H54 (cell line): Measurements from ENCODE around the gene SPTSSB.

Experiments
- DNase-seq: peaks from one replicate; pipeline ENCODE4 v3.0.0; 2011; ENCODE audit warnings: low spot score, mixed read lengths; ENCODE audit not compliant: insufficient read length
- FAIRE-seq: peaks from 3 replicates; lab custom pipeline; 2011; peaks lifted over from hg19 to GRCh38; lab: Jason Lieb, UNC
- POLR2A ChIP-seq: IDR thresholded peaks from 2 replicates; pipeline ENCODE4 v1.6.1; 2011; ENCODE audit warnings: low read depth, mild to moderate bottlenecking, low read length

SPTSSB gene, protein sequence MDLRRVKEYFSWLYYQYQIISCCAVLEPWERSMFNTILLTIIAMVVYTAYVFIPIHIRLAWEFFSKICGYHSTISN

GRCh38 chr3:161371441-161372320 lies at the start of gene SPTSSB:
Gene SPTSSB (minus strand): TSS chr3:161371517. CDS start chr3:161346323, 25,194 bp downstream.
- DNase-seq (no peak), FAIRE-seq (no peak)
- no peak for TF ChIP-seq POLR2A

DNA sequence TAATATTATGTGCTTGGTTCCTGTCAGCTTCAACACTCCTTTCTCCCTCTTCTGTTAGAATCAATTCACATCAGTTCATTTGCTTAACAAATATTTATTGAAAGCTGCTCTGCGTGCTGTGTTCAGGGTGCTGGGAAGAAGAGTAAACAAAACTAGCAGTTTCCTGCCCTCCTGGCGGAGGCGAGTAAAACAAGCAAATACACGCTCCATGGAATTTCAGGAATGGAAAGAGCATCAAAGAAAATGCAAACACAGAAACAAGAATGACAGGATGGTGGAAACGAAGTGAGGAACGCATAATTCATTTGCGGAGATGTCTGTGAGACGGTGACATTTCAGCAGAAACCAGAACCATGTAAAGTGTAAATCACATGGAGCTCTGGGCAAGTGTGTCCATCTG lies 49.4 kb upstream of the SPTSSB start:
- no peak for TF ChIP-seq POLR2A
- DNase-seq (no peak), FAIRE-seq (no peak)

- DNase-seq (no peak), FAIRE-seq (no peak)
- no peak for TF ChIP-seq POLR2A
These were observed 48.4 kb upstream of the SPTSSB start for GRCh38 chr3:161419555-161420333.

DNA sequence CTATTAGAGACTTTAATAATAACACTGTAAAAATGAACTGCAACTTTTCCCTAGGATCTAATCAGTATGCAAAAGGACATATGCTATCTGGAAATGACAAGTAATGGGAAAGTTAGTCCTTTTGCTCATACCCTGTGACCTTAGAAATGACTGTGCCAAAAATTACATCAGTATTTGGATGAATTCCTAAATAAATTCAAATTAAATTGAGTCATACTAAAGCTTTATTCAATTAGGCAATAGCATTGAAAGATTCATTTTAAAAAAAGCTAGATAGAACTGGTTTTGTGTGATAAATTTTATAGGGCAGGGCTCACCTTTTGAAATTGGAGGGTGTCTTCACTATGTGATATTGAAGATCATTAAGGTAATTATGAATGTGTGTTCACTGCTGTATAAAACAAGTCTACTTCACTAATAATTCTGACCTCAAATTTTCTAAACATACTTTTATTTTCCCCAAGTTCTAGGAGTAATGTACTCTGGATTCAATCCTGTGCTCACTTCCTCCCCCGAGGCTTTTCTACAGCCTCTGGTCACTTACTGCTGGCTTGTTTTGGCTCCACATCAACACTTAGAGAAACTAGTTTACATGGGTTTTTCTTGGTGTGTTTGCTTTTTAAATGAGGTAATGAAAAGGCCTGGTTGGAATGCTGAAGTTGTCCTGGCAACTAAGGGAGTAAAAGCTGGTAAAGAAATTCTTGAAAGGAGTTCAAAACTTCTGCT lies 44.4 kb upstream of the SPTSSB start:
- no peak for TF ChIP-seq POLR2A
- DNase-seq (no peak), FAIRE-seq (no peak)

GRCh38 chr3:161414907-161415306 lies 43.6 kb upstream of the SPTSSB start:
- TF ChIP-seq POLR2A = no peak
- FAIRE-seq (no peak), DNase-seq (no peak)

- TF ChIP-seq POLR2A = no peak
- FAIRE-seq (no peak), DNase-seq (no peak)
These were observed 42.5 kb upstream of the SPTSSB start for GRCh38 chr3:161413855-161414210.

GRCh38 chr3:161413127-161413854 lies 42.0 kb upstream of the SPTSSB start:
- no peak for DNase-seq

GRCh38 chr3:161412123-161412522 lies 40.8 kb upstream of the SPTSSB start:
- TF ChIP-seq POLR2A = no peak
- no peak for FAIRE-seq
- no peak for DNase-seq

More at GRCh38 chr3:161413127-161413854, 42.0 kb upstream of the SPTSSB start:
- TF ChIP-seq POLR2A = no peak
- FAIRE-seq = no peak

GRCh38 chr3:161409858-161410257 lies 38.5 kb upstream of the SPTSSB start:
- TF ChIP-seq POLR2A = no peak
- DNase-seq = no peak
- FAIRE-seq = peak; percentile 72

DNA sequence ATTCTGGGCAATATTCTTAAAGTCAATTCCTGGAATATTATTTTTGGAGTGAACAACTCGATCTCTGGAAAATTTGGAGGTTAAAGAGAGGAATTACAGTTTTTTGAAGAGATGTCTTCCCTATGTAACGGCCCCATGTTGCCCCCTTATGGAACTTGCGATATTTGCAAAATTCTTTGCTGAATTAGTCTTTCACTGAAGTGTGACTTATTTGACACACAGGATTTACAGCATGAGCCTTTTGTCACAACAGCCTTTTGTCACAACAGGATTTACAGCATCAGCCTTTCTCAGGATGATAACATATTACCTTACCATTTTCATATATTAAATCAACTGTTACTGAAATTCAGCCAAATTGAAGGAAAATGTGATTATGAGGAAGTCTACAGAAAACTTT lies 37.8 kb upstream of the SPTSSB start:
- no peak for DNase-seq
- FAIRE-seq = peak; percentile 76
- no peak for TF ChIP-seq POLR2A

- no peak for TF ChIP-seq POLR2A
- FAIRE-seq (no peak), DNase-seq (no peak)
These were observed 35.6 kb upstream of the SPTSSB start for GRCh38 chr3:161406594-161407555.

- no peak for FAIRE-seq
- TF ChIP-seq POLR2A = no peak
- no peak for DNase-seq
These were observed 34.5 kb upstream of the SPTSSB start for GRCh38 chr3:161405836-161406235.
